B cell (primary cell): ENCODE data around the gene ATP5F1E. TPM values are rescaled to one million over a fixed set of nuclear protein-coding genes. Genes with fewer than 3 reads are reported as not detected.
A peak's percentile ranks its signal among the peaks of the same experiment; 100 is the strongest.

ENCODE experiments used
- ATAC-seq: fragments of 200-7000 bp; cut with Tn5 transposase; one replicate; pipeline ENCODE4 v1.10.0; 2021; ENCODE audit warnings: low read depth, mild to moderate bottlenecking, moderate number of reproducible peaks, moderate library complexity
- CTCF ChIA-PET: fragments of 350-600 bp; sonication (Branson Sonifier 250); formaldehyde crosslinking; loops from one replicate; lab custom pipeline; 2021; ENCODE audit warnings: antibody characterized with exemption, inconsistent platforms; lab: Charles Lee
- POLR2A ChIA-PET: fragments of 350-600 bp; sonication (Branson Sonifier 250); formaldehyde crosslinking; loops from one replicate; lab custom pipeline; 2021; ENCODE audit warnings: antibody characterized with exemption; lab: Charles Lee
- DNase-seq: peaks from one replicate; pipeline ENCODE4 v3.0.0; 2013
- H2AFZ ChIP-seq: 2 replicates; pipeline ENCODE4 v1.6.1; 2012; ENCODE audit warnings: mild to moderate bottlenecking, low read depth, low read length; ENCODE audit not compliant: insufficient read depth, poor library complexity, severe bottlenecking
- H3K27ac ChIP-seq, 2 donors: 1 replicate in 1 of 2; 2 replicates in 1 of 2; pipeline ENCODE4 v1.5.1; 2012 to 2013; ENCODE audit warnings: low read length in 2 of 2, mild to moderate bottlenecking in 2 of 2, moderate library complexity in 1 of 2
- H3K27me3 ChIP-seq, 4 experiments: fragments of 200-600 bp in 1 of 4; sonication (generic) in 1 of 4; replicated peaks in 1 of 4; 1 replicate in 2 of 4; 2 replicates in 2 of 4; pipeline versions ENCODE4 v1.6.1 to v1.7.0; 2013 to 2016; ENCODE audit warnings: low read length in 3 of 4, mild to moderate bottlenecking in 2 of 4, mixed read lengths in 1 of 4, moderate library complexity in 1 of 4; ENCODE audit not compliant: insufficient read depth in 4 of 4, control insufficient read depth in 3 of 4; ENCODE audit errors: control extremely low read depth in 1 of 4
- H3K36me3 ChIP-seq, 2 experiments: replicated peaks in 1 of 2; 1 replicate in 1 of 2; 2 replicates in 1 of 2; pipeline versions ENCODE4 v1.6.1 to v1.7.1; 2013; ENCODE audit warnings: low read length in 1 of 2; ENCODE audit not compliant: insufficient read depth in 2 of 2, control insufficient read depth in 1 of 2; ENCODE audit errors: control extremely low read depth in 1 of 2, extremely low read depth in 1 of 2
- H3K4me1 ChIP-seq, 2 donors: fragments of 200-600 bp in 1 of 2; sonication (generic) in 1 of 2; 1 replicate in 1 of 2; 2 replicates in 1 of 2; pipeline versions ENCODE4 v1.5.1 to v1.6.1; 2013 to 2017; ENCODE audit warnings: low read length in 2 of 2; ENCODE audit not compliant: control insufficient read depth in 2 of 2, insufficient read depth in 2 of 2
- H3K4me2 ChIP-seq: replicated peaks from 2 replicates; pipeline ENCODE3; 2012; ENCODE audit warnings: mild to moderate bottlenecking, low read depth, low read length; ENCODE audit not compliant: poor library complexity, severe bottlenecking
- H3K4me3 ChIP-seq, 5 experiments: fragments of 200-600 bp in 1 of 5; sonication (generic) in 1 of 5; 1 replicate in 3 of 5; 2 replicates in 2 of 5; pipeline versions ENCODE4 v1.5.1 to v1.7.0; 2011 to 2016; ENCODE audit warnings: low read length in 4 of 5, mild to moderate bottlenecking in 4 of 5, low read depth in 2 of 5, control low read depth in 1 of 5, moderate library complexity in 1 of 5; ENCODE audit not compliant: insufficient read depth in 1 of 5; ENCODE audit errors: control extremely low read depth in 1 of 5, extremely low read depth in 1 of 5
- H3K79me2 ChIP-seq: fragments of 200-600 bp; sonication (generic); one replicate; pipeline ENCODE4 v1.6.0; 2016; ENCODE audit warnings: low read length; ENCODE audit not compliant: control insufficient read depth, insufficient read depth
- H3K9ac ChIP-seq: fragments of 200-600 bp; sonication (generic); 2 replicates; pipeline ENCODE4 v1.6.1; 2017; ENCODE audit warnings: mild to moderate bottlenecking, low read length, moderate library complexity
- H3K9me3 ChIP-seq, 3 donors: one replicate each; pipeline versions ENCODE4 v1.6.1 to v1.7.1; 2013; ENCODE audit warnings: low read length in 2 of 3; ENCODE audit not compliant: control insufficient read depth in 2 of 3, insufficient read depth in 1 of 3; ENCODE audit errors: control extremely low read depth in 1 of 3
- H4K20me1 ChIP-seq: 2 replicates; pipeline ENCODE4 v1.6.0; 2012; ENCODE audit warnings: mild to moderate bottlenecking, low read length; ENCODE audit not compliant: insufficient read depth, control insufficient read depth, poor library complexity, severe bottlenecking
- H3K27ac Mint-ChIP-seq: one replicate; pipeline ENCODE4 v1.8.0; 2021; ENCODE audit warnings: mixed read lengths
- H3K27me3 Mint-ChIP-seq: one replicate; pipeline ENCODE4 v1.8.0; 2021; ENCODE audit warnings: mixed read lengths
- H3K4me1 Mint-ChIP-seq: one replicate; pipeline ENCODE4 v1.8.0; 2021; ENCODE audit warnings: mixed read lengths
- H3K4me3 Mint-ChIP-seq: one replicate; pipeline ENCODE4 v1.8.0; 2021; ENCODE audit warnings: mixed read lengths
- H3K9me3 Mint-ChIP-seq: one replicate; pipeline ENCODE4 v1.8.0; 2022; ENCODE audit warnings: mixed read lengths; ENCODE audit not compliant: insufficient read depth
- EZH2 ChIP-seq: IDR thresholded peaks from 2 replicates; pipeline ENCODE4 v1.6.1; 2012; ENCODE audit warnings: borderline replicate concordance, low read depth, mild to moderate bottlenecking, moderate library complexity, low read length; ENCODE audit not compliant: insufficient read depth, poor library complexity, severe bottlenecking
- WGBS: methylation state at CpG from one replicate; pipeline ENCODE4 v1.1.5; 2013; ENCODE audit warnings: missing lambda C conversion rate; ENCODE audit not compliant: insufficient coverage; 5-methylcytosine and 5-hydroxymethylcytosine counted together
- intact Hi-C: fragments of 100-400 bp; cut with micrococcal nuclease; formaldehyde crosslinking; loops from one replicate; pipeline ENCODE4 v1.10.0; 2022
- polyA plus RNA-seq: library from polyadenylated mRNA; depleted of rRNA; stranded (reverse); fragments of >200 nt; gene quantifications from 2 replicates; pipeline ENCODE4 v1.2.3, GENCODE V29; 2012
- total RNA-seq, 2 donors: library from RNA; stranded (reverse); fragments of 120-200 nt in 1 of 2; gene quantifications; 1 replicate in 1 of 2; 2 replicates in 1 of 2; pipeline versions ENCODE4 v1.2.3 to v1.2.4, GENCODE V29; 2013 to 2022
- TF ChIP-seq, protein P1 (sequence below): fragments of 200-600 bp; IDR thresholded peaks from one replicate; pipeline ENCODE4 v1.8.0; 2022; ENCODE audit warnings: antibody characterized with exemption, mild to moderate bottlenecking

The ATP5F1E gene
- total and polyA plus RNA-seq, 2 donors (not counting 1 experiment from before 2014, with no cell fraction given) = 22.2 to 55.0 TPM

DNA sequence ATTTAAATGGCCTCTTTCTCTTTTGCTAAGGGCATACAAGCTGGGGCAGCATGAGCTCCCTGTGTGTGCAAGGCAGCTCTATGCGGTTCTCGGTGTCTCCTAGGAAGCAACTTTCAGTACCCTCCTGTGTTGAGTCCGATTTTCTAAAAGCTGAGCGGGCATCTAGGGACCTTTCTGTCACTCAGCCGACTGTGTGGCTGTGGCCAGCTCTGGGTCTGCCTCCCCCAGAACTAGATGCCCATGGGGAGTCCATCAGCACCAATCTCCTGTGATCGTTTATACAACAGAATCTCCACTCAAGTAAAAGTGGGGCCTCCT lies 43.6 kb downstream of the ATP5F1E start:
- POLR2A ChIA-PET = no interaction called here
- Histone ChIP-seq H3K27ac (peak overlapping the region in 1 of 2 donors; percentile 14), H3K4me1 (peaks cover 16 to 24% of the 10 kb centered on the region in 2 donors), H4K20me1 (peaks cover 27% of the 10 kb centered on the region), H3K4me2 (no peak overlapping the region), H3K4me3 (no peak overlapping the region), H3K9me3 (no peaks in the 10 kb centered on the region), H3K27me3 (no peaks in the 10 kb centered on the region), H3K9ac (no peak overlapping the region), H3K79me2 (peaks cover 50% of the 10 kb centered on the region), H3K36me3 (peaks cover 3 to 81% of the 10 kb centered on the region in 2 experiments), H2AFZ (no peak overlapping the region)
- intact Hi-C loops = no loop called here
- Mint-ChIP-seq H3K4me3 (no peak overlapping the region), H3K9me3 (no peaks in the 10 kb centered on the region), H3K27me3 (no peaks in the 10 kb centered on the region), H3K4me1 (peaks cover 32% of the 10 kb centered on the region), H3K27ac (peak overlapping the region; percentile 58)
- CTCF ChIA-PET = no interaction called here
- TF ChIP-seq, protein P1, sequence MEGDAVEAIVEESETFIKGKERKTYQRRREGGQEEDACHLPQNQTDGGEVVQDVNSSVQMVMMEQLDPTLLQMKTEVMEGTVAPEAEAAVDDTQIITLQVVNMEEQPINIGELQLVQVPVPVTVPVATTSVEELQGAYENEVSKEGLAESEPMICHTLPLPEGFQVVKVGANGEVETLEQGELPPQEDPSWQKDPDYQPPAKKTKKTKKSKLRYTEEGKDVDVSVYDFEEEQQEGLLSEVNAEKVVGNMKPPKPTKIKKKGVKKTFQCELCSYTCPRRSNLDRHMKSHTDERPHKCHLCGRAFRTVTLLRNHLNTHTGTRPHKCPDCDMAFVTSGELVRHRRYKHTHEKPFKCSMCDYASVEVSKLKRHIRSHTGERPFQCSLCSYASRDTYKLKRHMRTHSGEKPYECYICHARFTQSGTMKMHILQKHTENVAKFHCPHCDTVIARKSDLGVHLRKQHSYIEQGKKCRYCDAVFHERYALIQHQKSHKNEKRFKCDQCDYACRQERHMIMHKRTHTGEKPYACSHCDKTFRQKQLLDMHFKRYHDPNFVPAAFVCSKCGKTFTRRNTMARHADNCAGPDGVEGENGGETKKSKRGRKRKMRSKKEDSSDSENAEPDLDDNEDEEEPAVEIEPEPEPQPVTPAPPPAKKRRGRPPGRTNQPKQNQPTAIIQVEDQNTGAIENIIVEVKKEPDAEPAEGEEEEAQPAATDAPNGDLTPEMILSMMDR = no peak
- no peak for TF ChIP-seq EZH2
- ATAC-seq = no peak
- DNase-seq = no peak
- 97% methylated on average over 5 of the region's 6 CpGs for WGBS

DNA sequence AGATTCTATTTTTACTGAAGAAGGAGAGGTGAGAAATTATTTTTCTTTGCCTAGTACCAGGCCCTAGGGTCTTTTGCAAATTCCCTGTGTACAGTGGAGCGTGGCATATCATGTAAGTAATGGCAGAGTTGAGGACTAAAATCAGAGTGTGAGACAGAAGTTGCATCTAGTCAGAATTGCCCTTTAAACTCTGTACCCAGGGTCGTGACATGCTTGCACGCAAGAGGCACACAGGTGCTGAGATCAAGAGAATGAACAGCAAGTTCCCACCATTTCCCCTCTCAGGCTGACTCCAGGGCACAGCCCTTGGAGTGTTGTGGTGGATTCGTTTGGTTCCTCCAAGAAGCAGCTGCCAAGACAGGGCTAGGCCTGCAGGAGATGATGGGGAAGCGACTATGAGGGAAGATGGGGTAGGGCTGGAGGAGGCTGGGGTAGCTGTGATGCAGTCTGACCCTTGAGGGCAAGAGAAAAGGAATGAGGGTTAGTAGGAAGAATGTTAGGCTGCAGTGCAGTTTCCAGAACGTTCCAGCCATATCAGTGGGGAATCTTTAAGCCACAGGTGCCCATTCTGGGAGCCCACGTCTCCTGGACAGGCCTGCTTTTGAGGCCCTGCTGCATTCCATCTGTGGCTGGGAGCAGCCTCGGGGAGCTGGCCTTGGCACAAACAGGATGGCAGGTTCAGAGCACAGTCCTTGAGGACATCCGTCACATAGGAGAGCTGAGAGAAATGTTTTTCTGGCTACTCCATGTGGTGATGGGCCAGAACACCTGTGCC lies 44.2 kb downstream of the ATP5F1E start:
- DNase-seq = no peak
- intact Hi-C loops = no loop called here
- POLR2A ChIA-PET = no interaction called here
- H3K27me3 ChIP-seq = no peaks in the 10 kb centered on the region
- TF ChIP-seq EZH2 = no peak
- TF ChIP-seq, protein P1 = no peak
- no peaks in the 10 kb centered on the region for H3K9me3 ChIP-seq
- peak overlapping the region; percentile 57 for H3K27ac Mint-ChIP-seq
- H3K4me1 Mint-ChIP-seq = peaks cover 27% of the 10 kb centered on the region
- H3K79me2 ChIP-seq = peaks cover 55% of the 10 kb centered on the region
- no peak overlapping the region for H3K4me2 ChIP-seq
- peaks cover 27% of the 10 kb centered on the region for H4K20me1 ChIP-seq
- CTCF ChIA-PET = no interaction called here
- H3K4me1 ChIP-seq = peaks cover 12 to 21% of the 10 kb centered on the region in 2 donors
- no peaks in the 10 kb centered on the region for H3K9me3 Mint-ChIP-seq
- peaks cover 2 to 75% of the 10 kb centered on the region in 2 experiments for H3K36me3 ChIP-seq
- no peak overlapping the region for H2AFZ ChIP-seq
- peak overlapping the region in 1 of 2 donors; percentile 14 for H3K27ac ChIP-seq
- 99% methylated on average over 7 of the region's 9 CpGs for WGBS
- H3K4me3 Mint-ChIP-seq = no peak overlapping the region
- H3K9ac ChIP-seq = no peak overlapping the region
- ATAC-seq = no peak
- H3K4me3 ChIP-seq = no peak overlapping the region
- no peaks in the 10 kb centered on the region for H3K27me3 Mint-ChIP-seq
